Measurements from ENCODE around the gene FHIT.

DNA sequence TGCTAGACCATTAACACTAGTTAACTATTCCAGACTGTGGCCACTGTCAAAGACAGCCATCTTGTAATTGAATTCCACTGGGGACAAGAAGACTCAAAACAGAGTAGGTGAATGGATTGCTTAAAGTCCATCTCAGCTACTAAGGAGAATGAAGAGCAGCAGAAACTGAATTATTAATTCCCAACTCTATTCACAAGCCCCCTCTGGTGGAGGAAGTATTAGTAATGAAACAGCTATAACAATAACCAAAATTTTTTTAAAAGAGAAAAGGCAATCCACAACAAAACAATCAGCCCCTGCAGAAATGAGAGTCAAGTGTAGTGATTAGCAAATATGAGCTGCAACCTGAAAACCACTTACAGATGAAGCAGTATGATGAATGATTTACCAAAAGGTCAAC is 302.8 kb downstream of the FHIT start:
- TF ChIP-seq, protein P1, sequence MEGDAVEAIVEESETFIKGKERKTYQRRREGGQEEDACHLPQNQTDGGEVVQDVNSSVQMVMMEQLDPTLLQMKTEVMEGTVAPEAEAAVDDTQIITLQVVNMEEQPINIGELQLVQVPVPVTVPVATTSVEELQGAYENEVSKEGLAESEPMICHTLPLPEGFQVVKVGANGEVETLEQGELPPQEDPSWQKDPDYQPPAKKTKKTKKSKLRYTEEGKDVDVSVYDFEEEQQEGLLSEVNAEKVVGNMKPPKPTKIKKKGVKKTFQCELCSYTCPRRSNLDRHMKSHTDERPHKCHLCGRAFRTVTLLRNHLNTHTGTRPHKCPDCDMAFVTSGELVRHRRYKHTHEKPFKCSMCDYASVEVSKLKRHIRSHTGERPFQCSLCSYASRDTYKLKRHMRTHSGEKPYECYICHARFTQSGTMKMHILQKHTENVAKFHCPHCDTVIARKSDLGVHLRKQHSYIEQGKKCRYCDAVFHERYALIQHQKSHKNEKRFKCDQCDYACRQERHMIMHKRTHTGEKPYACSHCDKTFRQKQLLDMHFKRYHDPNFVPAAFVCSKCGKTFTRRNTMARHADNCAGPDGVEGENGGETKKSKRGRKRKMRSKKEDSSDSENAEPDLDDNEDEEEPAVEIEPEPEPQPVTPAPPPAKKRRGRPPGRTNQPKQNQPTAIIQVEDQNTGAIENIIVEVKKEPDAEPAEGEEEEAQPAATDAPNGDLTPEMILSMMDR (IDR thresholded peaks at IDR 0.05) = no peak
- no peak for TF ChIP-seq POLR2A (IDR thresholded peaks at IDR 0.05)
- no peak for TF ChIP-seq EP300 (IDR thresholded peaks at IDR 0.05)

All from suprapubic skin (tissue), 3 donors.